Activated CD8-positive, alpha-beta memory T cell treated with anti-CD3 and anti-CD28 coated beads for 24 hours (primary cell): Measurements from ENCODE around the gene RFT1.

Experiments used
- DNase-seq: peaks from one replicate; pipeline ENCODE4 v3.0.0-alpha.2; 2020

RFT1 gene, protein sequence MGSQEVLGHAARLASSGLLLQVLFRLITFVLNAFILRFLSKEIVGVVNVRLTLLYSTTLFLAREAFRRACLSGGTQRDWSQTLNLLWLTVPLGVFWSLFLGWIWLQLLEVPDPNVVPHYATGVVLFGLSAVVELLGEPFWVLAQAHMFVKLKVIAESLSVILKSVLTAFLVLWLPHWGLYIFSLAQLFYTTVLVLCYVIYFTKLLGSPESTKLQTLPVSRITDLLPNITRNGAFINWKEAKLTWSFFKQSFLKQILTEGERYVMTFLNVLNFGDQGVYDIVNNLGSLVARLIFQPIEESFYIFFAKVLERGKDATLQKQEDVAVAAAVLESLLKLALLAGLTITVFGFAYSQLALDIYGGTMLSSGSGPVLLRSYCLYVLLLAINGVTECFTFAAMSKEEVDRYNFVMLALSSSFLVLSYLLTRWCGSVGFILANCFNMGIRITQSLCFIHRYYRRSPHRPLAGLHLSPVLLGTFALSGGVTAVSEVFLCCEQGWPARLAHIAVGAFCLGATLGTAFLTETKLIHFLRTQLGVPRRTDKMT

DNA sequence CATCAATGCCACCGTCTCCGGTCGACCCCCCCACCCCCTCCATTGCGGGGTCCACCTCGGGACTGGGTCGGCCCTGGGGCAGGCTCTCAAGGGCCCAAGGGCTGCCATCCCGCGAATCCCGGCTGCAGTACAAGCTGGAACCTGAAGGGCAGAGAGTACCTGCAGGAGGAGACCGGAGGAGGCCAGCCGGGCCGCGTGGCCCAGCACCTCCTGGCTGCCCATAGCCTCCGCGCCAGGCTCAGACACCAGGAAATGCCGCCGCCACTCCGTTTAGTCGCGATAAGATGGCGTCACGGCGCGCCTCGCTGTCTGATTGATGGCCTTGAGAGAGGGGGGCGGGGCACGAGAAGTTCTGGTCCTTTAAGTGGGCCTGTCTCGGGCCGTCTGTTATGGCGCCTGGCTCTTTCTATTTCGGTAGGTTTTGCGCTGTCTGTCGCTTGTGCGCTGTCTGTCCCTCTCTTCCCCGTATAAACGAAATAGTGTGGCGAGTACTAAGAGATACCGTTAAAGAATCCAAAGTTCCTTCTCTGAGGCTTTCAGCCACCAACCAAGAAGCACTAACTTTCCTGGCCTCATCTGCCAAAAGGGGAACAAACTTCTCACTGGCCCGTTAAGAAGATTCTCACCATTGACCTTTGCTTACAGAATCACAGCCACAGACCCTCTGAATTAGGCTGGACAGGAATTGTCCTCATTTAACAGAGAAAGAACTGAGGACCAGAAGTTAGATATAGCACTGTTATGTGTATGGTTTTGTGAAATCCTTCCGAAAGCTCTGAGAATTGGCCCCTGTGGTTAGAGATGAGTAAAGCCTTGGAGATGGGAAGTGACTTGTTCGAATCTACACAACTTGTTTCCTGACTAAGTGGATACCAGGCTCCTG is at the start of gene RFT1:
RFT1 (minus strand) TSS at position 257 of the 883 bp plus-strand sequence; CDS start at position 222, 35 bp downstream.
- DNase-seq = peak; percentile 99

DNA sequence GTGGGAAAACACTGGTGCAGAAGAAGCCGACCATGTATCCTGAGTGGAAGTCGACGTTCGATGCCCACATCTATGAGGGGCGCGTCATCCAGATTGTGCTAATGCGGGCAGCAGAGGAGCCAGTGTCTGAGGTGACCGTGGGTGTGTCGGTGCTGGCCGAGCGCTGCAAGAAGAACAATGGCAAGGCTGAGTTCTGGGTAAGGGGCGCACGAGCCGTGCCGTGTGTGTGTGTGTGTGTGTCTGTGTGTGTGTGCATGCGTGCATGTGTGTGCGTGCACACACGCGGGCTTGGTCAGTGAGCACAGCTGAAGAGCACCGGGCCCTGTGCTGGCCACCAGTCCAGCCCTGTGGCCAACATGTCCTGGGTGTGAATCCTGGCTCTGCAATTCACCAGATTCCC is 49.3 kb upstream of the RFT1 start:
- no peak for DNase-seq

DNA sequence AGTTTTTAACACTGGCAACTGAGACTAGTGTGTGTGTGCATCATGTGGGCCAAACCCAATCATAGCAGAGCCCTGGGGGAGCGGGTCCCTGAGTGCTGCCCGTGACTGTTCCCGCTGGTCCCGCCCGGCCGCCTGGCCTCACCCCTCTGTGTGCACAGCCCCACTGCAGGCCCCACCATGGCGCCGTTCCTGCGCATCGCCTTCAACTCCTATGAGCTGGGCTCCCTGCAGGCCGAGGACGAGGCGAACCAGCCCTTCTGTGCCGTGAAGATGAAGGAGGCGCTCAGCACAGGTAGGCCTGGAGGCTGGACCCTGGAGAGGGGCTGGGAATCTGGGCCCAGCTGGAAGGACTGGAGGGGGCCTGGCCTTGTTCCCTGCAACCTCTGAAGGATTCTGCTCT is 48.0 kb upstream of the RFT1 start:
- DNase-seq = no peak

DNA sequence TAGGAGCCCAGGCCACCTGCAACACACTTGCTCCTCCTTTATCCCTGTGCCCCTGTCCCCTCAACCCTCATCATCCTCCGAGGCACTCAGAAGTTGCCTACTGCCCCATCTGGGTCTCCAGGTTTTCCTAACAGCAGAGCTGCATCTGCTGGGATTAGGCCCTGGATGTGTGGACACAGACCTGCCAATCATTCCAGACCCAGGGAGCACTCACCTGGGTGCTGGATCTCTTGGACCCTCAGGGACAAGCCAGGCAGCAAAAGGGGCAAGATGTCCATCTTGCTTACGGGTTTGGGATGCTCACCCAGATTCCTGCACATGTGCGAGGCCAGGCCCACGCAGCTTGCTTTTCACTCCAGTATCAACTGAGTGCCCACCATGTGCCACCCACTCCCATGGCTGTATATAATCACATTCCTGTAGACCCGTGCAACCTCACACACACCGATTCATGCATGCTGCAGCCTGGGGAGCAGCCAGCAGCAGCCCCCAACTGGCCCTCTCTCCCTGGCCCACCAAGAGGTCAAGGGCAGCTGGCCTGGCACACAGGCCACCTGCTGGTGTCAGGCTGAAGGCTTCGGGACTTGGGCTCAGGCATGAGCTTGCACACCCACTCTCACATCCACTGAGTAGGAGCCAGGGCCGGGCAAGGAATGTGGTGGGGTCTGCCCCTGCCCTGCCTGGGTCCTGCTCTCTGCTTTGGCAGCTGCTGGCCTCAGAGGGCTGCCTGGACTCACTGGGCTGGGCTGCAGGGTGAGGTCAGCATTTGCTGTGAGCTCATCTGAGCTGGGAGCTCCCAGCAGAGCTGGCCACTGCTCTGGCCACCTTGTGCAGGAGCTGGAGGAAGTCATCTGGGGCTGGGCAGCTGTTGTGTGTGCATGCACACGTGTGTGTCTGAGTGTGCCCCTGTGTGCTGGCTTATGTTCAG is 45.6 kb upstream of the RFT1 start:
- DNase-seq = no peak

DNA sequence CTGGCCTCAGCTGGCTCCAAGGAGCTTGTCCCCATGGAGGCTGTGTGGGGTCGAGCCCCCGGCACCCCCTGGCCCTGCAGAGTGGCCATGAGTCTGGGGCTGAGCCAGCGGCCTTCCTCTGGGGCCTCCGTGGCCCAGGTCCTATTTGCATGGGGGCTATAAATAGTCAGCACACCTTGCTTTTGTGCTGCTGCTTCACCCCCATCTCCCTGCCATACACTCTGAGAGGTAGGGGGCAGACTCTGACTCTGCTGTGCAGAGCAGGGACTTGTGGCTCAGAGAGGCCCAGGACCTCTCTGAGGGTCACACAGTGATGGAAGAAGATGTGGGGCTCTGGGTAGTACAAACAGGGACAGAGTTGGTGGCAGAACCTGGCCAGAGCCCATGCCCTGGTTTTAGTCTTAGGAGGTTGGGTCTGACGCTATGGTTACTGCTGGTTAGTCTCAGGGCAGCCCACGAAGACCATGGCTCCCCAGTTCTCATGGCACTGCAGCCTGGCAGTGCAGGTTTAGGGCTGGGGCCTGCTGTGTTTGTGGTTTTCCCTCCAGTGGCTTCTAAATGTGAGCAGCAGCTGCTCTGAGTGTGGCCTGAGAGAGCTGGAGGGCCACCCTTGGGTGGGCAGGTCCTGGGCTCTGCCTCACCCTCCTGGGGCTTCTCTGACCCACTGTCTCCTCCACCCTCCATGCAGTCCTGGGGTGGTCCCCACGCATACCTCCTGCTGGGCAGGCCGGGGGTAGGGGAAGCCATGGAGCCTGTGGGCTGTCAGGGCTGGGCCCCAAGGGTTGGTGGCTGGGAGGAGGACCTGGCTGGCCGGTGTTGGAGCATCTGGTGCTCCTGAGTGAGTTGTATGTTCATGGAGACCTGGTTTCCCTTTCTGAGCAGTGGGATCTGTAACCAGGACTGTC is 44.4 kb upstream of the RFT1 start:
- no peak for DNase-seq

DNA sequence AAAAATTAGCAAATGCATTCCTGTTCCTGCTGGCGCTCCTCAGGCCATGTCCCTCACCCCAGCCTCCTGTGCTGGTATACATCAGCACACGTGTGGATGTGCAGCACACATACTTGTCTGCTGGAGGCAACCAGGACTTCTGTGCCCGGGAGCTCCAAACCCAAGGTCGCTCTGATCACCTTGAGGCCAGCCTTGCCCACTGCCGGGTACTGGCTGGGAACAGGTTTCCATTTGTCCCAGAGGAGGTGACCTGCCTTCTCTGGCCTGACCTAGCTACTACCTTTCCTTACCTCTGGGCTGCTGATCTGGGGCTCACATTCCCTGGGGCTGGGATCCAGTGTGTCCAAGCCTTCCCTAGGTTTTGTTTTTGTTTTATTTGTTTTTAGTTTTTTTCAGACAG is 42.9 kb upstream of the RFT1 start:
- DNase-seq = no peak

DNA sequence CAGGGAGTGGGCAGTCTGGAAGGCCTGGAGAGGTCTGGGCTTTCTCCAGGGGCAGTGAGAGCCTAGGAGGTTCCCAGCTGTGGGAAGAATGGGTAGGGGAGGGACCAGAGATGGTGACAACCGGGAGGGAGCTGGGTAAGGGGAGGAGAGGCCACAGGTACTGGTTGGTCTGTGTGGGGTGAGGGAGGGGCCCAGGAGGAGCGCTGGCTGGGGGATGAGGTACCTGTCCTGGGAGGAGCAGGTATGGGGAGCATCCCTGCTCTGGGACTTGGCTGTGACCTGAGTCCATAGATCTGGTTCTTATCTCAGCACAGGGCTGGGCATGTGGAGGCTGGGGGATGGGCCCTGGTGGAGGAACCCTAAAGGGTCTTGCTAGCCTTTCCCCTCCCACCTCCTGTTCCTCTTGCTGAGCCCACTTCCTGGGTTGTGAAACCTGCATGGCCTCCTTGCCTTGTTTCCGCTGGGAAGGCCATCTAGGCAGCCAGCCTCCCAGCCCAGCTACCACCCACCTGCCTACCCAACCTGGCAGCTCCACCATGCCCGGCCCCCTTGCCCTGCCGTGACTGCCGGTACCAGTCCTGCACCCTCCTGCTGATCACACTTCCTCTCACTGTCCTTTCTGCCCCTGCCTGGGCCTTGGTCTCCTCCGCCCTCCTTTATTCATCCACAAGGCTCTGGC is 41.7 kb upstream of the RFT1 start:
- no peak for DNase-seq

DNA sequence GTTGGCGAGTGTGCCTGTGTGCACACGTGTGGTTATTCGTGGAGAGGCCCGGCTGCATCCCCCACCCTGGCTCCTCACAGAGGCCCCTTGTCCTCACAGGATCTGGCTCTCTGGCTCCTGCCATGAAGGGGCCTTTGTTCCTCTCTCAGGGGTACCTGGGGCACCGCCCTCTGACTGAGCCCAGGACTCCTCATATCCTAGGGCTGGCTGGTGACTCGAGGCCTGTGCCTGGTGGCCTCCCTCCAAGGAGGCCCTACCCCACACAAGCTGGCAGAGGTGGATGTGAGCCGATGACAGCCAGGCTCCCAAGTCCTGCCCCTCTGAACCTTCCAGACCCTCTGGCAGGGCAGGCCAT is 40.8 kb upstream of the RFT1 start:
- no peak for DNase-seq

DNA sequence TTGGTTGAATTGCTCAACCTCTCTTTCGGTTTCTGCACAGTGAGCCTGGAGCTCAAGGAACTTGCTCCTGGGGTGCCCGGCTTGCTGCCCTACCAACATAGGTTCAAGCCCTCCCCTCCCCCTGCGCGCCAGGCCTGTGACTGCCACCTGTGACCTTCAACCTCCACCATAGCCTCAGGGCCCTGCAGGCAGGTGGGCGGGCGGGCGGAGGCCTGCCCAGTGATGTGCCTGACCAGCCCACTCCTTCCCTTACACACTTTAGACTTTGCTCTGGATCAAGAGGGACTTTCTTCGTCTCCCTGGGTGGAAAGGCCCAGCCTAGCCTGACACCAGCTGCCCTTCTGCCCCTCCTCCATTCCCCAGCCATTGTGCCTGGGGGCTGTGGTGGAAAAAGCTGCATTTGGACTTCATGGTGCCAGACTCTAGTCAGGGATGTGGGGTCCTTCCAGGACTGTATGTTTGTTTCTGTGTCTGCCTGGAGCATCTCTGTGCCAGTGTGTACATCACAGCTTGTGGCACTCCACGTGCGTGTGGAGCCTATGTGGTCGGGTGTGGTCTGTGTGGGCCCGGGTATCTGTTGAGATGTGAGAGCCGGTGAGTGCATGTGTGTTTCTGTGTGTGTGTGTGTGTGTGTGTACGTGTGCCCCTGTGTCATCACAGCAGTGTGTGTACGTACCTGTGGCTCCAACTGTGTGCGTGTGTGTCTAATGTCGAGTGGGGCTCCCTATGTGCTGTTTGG is 40.3 kb upstream of the RFT1 start:
- DNase-seq = no peak

DNA sequence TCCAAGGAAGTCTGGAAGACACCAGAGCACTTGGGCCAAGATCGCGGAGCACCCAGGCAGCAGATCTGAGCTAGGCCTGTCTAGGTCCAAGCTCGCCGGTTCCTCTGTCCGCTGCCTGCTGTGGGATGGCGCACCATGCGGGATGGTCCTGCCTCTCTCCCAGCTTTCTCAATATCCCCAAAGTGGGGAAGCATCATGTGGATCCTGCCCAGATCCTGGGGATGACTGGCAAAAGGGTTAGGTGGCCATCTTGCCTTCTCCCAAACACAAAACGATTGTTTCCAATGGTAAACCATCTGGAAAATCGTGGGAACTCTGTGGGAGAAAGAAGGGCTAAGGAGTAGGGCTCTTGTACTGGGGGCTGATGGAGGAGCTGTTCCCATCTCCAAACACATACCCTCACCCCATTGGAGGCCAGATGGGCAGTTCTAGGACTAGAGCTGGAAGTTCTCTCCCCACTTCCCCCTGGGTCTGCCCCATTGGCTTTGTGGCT is 39.6 kb upstream of the RFT1 start:
- DNase-seq = no peak

DNA sequence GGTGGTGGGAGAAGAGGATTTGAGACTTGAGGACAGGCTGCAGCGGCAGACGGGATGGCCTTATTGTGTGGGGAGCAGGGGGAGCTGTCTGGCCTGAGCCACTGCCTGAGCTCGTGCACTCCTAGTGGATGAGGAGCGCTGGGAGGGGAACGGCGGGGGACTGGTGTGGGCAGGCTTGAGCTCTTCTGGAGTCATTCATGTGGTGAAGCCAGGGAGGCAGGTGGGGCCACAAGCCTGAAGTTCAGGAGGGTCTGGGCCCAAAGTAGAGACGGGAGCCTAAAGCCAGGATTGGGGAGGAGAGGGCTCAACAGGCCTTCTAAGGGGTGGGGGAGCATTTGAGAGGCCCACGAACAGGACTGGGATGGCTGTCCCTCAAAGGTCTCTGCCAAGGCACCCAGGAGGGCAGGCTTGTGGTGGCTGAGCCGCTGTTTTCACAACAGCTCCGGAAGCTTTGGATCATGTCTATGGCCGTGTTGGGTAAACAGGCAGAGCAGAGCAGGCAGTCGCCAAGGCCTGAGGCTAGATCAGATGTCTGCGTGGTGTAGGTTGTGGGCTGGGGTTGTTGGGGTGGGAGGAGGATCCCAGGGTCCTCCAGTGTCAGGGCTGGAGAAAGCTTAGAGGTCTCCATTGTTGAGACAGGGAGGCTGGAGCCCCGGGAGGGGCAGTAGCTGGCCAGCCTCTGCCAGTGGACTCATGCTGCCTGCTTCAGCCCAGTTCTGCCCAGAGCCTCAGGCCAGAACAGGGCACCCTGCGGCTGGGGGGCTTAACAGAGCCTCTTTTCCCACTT is 39.0 kb upstream of the RFT1 start:
- DNase-seq = no peak

DNA sequence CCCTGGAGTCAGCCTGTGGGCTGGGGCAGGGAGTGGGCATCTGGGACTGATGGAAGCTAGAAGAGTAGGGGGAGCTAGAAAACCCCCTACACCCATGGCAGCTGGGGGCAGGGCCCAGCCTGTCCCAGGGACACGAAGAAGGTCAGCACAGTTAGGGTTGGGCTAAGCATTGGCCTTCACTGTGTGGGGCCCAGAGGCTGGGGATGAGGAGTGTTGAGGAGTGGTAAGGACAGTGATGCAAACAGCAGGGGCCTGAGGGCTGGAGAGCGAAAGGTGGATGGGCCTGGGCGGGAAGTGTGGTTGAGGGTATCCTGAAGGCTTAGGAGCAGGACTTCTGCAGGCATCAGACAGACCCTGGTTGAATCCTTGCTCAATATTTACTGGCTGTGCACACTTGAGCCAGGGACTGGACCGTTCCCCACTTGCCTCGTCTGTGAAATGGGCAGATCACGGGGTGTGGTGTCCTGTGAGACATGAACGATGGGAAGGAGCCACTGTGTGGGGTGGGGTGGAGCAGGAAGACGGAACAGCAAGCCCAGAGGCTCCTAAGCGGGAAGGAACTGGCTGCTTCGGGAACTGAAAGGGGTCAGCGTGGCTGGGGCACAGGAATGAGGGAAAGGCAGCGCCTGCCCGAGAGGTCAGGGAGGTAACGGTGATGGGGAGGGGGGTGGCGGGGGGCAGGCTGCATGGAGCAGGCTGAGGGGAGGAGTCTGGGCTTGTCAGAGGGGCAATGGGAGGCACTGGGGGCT is 38.1 kb upstream of the RFT1 start:
- DNase-seq = no peak

DNA sequence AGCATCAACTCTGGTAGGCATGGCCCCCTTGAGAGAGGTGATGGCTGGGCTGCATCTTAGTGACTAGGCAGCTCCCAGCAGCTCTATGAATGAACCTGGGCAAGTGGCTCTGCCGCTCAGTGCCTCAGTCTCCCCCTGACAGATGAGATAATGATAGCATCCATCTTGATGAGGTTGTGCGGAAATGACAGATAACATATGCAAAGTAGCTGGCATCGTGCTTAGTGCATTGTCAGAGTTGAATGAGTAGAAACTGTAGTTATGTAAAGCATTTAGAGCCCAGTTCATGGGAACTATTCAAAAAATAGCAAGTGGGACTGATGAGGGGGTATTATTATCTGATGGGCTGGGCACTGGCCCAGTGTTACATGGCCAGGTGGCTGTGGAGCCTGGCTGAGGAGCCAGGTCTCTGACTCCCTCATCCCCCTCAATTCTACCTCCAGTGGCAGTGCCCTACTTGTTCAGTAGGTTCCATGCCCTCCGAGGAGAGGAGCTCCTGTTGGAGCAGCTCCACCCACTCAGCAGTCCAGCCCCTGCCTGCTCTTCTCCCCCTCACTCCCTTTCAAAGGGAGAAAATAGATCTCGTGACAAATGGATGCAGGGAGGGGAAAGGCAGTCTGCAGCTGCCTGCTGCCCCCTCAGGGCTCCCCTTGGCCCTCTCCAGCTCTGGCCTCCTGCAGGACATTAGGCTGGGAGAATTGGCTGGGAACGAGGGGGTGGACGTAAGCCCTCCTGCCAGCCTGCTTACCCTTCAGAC is 37.4 kb upstream of the RFT1 start:
- DNase-seq = no peak

DNA sequence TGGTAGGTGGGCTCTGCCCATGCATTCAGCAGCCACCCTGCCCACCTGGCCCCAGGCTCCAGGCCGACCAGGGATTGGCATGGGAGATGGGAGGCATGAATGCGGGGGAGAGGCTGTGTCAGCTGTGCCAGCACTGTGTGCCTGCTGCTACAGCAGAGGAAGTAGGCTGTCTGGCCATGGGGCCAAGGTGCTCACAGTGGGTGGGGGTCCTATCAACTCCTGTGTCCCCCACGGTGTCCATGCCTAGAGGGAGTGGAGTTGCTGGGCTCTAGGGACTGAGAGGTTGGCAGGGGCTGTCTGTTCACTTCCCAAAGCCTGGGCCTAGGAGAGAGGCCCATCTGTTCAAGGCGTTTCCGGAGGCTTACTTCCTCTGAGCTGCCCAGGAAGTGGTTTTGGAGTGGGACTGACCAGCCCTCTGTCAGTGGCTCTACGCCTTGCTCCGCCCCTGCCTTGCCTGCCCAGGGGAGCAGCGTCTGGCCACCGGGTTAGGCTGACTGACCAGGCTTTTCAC is 36.6 kb upstream of the RFT1 start:
- no peak for DNase-seq

DNA sequence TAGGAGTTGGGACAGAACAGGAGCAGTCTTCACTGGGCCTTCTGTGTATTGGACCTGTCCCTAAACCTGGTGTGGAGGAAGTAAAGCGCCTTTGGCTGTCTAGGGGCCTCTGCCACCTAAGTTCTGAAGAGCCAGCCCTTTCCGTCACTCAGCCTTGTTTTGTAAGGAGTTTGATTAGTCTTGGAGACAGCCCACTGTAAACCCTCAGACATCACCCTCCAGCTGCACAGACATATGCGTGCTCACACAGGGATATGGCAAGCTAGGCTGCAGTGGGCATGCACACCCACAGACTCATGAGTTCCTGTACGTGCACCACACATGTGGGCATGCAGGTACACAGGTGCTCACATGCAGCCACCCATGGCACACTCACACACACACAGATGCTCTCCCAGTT is 36.0 kb upstream of the RFT1 start:
- no peak for DNase-seq

DNA sequence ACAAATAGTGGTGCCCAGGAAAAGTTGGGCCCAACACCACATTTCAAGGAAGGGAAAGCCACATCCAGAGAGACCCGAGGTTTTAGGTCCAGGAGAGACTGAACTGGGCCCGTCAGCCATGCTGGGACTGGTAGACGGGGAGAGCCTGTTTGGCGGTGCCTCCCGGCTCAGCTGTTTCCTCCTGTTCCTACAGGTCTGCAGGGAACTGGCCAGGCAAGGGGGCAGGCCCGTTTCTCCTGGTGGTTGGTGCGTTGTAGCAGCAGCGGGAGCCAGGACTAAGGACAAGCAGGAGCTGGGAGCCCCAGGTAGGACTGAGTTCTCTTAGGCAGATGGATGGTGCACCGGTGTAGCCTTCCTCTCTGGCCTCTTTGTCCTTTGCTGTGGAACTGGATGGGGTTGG is 34.7 kb upstream of the RFT1 start:
- no peak for DNase-seq
